K562 treated with DMSO at 1 percent for 48 hours (cell line): Measurements from ENCODE around the gene DEFB131B. TPM values are rescaled to one million over a fixed set of nuclear protein-coding genes. Genes with fewer than 3 reads are reported as not detected.

Source experiments
- total RNA-seq: library from RNA; unstranded; fragments of 300-600 nt; gene quantifications from 2 replicates; pipeline ENCODE4 v1.2.3, GENCODE V29; 2022; ENCODE audit warnings: low replicate concordance; ENCODE audit errors: extremely low read depth

DEFB131B gene
- total RNA-seq = not detected in 2 replicates

DNA sequence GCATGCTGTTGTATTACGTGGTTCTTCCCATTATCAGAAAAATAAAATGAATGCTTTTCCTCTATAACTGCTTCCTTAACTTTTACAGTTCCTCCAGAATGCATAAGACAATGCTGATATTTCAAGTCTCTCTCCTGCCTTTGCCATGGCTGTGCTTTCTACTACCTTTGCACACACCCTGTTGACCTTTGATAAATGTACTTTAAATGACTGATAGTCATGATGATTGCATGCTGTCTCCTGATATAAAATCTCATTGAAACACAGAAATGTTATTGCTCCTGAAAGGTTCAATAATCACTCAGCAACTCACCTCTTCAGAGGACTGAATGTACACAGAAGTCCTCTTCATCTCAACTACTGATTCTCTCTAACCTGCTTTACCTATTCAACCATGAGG, at the start of gene DEFB131B:
Gene DEFB131B (plus strand): TSS at position 395 of the 400 bp plus-strand sequence. CDS start 0 bp downstream, at position 395.

GRCh38 chr11:71832811-71833210, 45.4 kb upstream of the DEFB131B start, which contains the start of gene DEFB108B:
Gene DEFB108B (plus strand): TSS chr11:71833200. CDS start chr11:71833200, 0 bp downstream.

GRCh38 chr11:71927820-71928736, 49.8 kb downstream of the DEFB131B start, which contains the start of gene XNDC1N:
Gene XNDC1N (minus strand): TSS chr11:71928594. CDS start chr11:71923353, 5,241 bp downstream.

GRCh38 chr11:71928737-71929443, 50.6 kb downstream of the DEFB131B start, which contains the start of gene RNF121:
Gene RNF121 (plus strand): TSS chr11:71929046. CDS start chr11:71929062, 16 bp downstream.

Other genes starting within 250 kb of the DEFB131B start
- gene DEFB108B, start 45.3 kb upstream of the DEFB131B start, total RNA-seq = not detected in 2 replicates
- not detected in 2 replicates for gene XNDC1N, start 50.1 kb downstream of the DEFB131B start, total RNA-seq
- gene RNF121, start 50.6 kb downstream of the DEFB131B start, total RNA-seq = not detected in 2 replicates
- not detected in 2 replicates for gene IL18BP, start 120.5 kb downstream of the DEFB131B start, total RNA-seq
- gene NUMA1, start 202.1 kb downstream of the DEFB131B start, total RNA-seq = 172 TPM in 1 of 2 replicates, not detected in the other
- gene LRRC51, start 202.4 kb downstream of the DEFB131B start, total RNA-seq = not detected in 2 replicates
- not detected in 2 replicates for gene LAMTOR1, start 224.8 kb downstream of the DEFB131B start, total RNA-seq
- not detected in 2 replicates for gene TOMT, start 227.5 kb downstream of the DEFB131B start, total RNA-seq
- not detected in 2 replicates for gene ANAPC15, start 234.2 kb downstream of the DEFB131B start, total RNA-seq